GM10266 (cell line): Measurements from ENCODE around the gene WNT2.

Experiments
- DNase-seq: peaks from one replicate; pipeline ENCODE4 v3.0.0; 2012; ENCODE audit errors: extremely low spot score
- CTCF ChIP-seq: IDR thresholded peaks from 2 replicates; pipeline ENCODE4 v1.5.1; 2012; ENCODE audit warnings: mild to moderate bottlenecking, low read depth; ENCODE audit not compliant: control insufficient read depth, insufficient read depth; ENCODE audit errors: missing control alignments

The WNT2 gene

DNA sequence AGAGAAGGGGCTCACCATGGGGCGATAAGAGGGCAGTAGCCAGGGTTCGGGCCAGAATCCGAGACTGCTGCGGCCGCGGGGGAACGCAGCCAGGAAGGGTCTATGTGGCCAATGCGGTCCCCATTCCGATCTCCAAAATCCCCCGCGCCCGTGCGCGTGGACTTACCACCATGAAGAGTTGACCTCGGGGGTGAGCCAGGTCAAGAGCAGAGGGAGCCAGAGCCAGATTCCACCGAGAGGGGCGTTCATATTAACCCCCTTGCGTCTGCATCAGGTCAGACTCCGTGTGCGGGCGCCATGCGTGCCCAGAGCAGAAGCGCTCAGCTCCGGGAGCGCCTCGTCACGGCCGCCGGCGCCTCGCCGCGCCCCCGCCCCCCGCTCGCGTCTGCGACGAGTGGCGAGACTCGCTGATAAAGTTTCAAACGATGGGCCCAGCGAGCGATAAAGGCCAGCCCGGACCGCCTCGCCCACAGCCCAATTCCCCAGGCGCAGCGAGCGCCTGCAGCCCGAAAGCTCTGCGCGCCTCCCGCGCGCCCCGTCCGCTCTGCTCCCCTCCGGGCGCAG is at the start of gene WNT2:
Gene WNT2, minus strand, starts transcription at position 318 of the 564 bp plus-strand sequence. Its CDS starts 69 bp downstream, at position 249.
- TF ChIP-seq CTCF: no peak
- DNase-seq: no peak

GRCh38 chr7:117372073-117372472 is 49.2 kb upstream of the WNT2 start:
- no peak for TF ChIP-seq CTCF
- no peak for DNase-seq

- no peak for DNase-seq
- TF ChIP-seq CTCF: no peak
Measured at GRCh38 chr7:117364339-117365080, 41.7 kb upstream of the WNT2 start.

DNA sequence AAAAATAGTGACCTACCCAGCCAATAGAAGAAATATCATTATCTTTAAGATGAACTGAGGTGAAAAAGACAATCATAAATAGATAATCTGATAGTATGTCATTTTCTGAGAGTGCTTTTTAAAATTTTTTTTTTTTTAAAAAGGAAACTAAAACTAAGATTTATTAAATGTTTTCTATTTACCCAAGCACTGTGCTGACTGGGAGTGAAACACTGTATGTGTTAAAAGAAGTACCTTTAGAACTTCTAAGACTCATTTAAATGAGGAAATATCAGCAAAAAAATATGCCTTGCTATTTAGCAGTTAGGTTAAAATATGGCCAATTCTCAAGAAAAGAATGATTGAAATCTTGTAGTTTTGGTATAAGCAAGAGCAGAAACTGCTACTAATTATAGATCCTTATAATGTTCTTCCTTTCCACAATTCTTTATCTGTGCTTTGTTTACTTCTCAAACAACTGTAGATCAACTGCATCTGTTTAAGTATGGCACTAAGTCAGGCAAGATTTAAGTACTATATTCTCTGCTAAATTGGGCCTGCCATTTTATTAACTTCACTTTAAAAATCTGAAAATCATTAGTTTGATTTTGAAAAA is 39.5 kb upstream of the WNT2 start:
- no peak for TF ChIP-seq CTCF
- no peak for DNase-seq

- no peak for DNase-seq
- TF ChIP-seq CTCF: no peak
Measured at GRCh38 chr7:117350027-117350426, 27.2 kb upstream of the WNT2 start.

- no peak for TF ChIP-seq CTCF
Measured at GRCh38 chr7:117349570-117349969, 26.7 kb upstream of the WNT2 start.

DNA sequence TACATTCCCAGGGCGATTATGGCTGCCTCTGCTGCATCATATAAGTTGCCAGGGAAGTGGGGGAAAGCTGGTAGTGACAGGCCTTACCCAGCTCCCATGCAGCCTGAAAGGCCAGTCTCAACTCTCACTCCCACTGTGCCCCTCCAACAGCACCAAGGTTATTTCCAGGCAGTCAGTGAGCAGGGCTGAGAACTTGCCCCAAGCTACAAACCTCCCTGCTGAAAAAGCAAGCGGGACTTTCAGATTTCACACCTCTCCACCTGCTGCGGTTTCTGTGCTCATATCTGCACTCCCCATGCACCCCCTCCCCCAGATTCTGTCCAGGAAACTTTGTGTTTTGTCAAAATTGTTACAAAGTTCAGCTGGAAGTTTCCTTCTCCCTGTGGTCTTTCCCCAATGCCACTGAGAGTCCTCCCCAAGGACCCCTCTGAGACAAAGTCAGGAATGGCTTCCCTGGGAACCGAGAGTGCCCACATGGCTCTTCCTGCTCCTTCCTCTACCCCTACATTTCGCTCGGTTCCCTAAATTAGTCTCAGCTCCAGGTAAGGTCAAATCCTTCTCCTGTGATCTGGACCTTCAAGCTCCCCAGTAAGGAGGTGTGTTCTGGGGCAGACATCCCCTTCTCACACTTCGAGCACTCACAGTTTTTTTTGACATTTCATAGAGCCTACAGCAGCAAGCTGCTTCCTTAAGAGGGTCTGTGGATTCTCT is 25.3 kb upstream of the WNT2 start:
- TF ChIP-seq CTCF: no peak

More at GRCh38 chr7:117349570-117349969, 26.7 kb upstream of the WNT2 start:
- DNase-seq: no peak

More for the DNA sequence above, 25.3 kb upstream of the WNT2 start:
- DNase-seq: peak; percentile 25
